K562 (cell line): ENCODE data around the gene HLA-DMB. TPM values are rescaled to one million over a fixed set of nuclear protein-coding genes. Genes with fewer than 3 reads are reported as not detected.

Source experiments
- ARID2 ChIP-seq: fragments of 450-650 bp; IDR thresholded peaks from 2 replicates; pipeline ENCODE4 v1.6.1; 2017; ENCODE audit warnings: antibody characterized with exemption, mild to moderate bottlenecking
- BACH1 ChIP-seq: fragments of 200-800 bp; sonication (Bioruptor generic); IDR thresholded peaks from 2 replicates; pipeline ENCODE4 v1.6.1; 2016; ENCODE audit warnings: missing genetic modification characterization, missing compliant biosample characterization
- CBX1 ChIP-seq: sonication (generic); IDR thresholded peaks from 2 replicates; pipeline ENCODE4 v1.6.1; 2016; ENCODE audit warnings: antibody characterized with exemption, low read depth, mild to moderate bottlenecking
- DPF2 ChIP-seq: fragments of 450-650 bp; IDR thresholded peaks from 2 replicates; pipeline ENCODE4 v1.6.1; 2016
- EZH2 ChIP-seq: IDR thresholded peaks from 2 replicates; pipeline ENCODE4 v1.6.1; 2012; ENCODE audit warnings: low read depth, mild to moderate bottlenecking, inconsistent platforms, low read length, borderline replicate concordance
- GMEB1 ChIP-seq: fragments of 250-450 bp; sonication (Bioruptor Pico); IDR thresholded peaks from 2 replicates; pipeline ENCODE4 v1.4.0; 2020; ENCODE audit warnings: mild to moderate bottlenecking
- GTF2F1 ChIP-seq: IDR thresholded peaks from 2 replicates; pipeline ENCODE4 v1.6.1; 2011; ENCODE audit warnings: low read depth, low read length, improper control_type of control experiment
- HDAC8 ChIP-seq: fragments of 450-650 bp; IDR thresholded peaks from 2 replicates; pipeline ENCODE4 v1.6.1; 2016; ENCODE audit warnings: mild to moderate bottlenecking, missing genetic modification characterization, moderate library complexity, missing compliant biosample characterization
- ID3 ChIP-seq, 2 experiments: fragments of 250-450 bp in 1 of 2; fragments of 450-650 bp in 1 of 2; sonication (Bioruptor Pico) in 1 of 2; IDR thresholded peaks; 2 replicates each; pipeline versions ENCODE4 v1.6.1 to v1.8.0; 2016 to 2021; ENCODE audit warnings: mild to moderate bottlenecking in 2 of 2, moderate library complexity in 2 of 2, missing compliant biosample characterization in 1 of 2, missing genetic modification characterization in 1 of 2
- LEF1 ChIP-seq: fragments of 450-650 bp; IDR thresholded peaks from 2 replicates; pipeline ENCODE4 v1.6.1; 2016; ENCODE audit warnings: mild to moderate bottlenecking
- MECOM ChIP-seq: fragments of 250-450 bp; sonication (Bioruptor Pico); IDR thresholded peaks from 2 replicates; pipeline ENCODE4 v1.8.0; 2022; ENCODE audit warnings: inconsistent platforms
- MTA2 ChIP-seq: fragments of 450-650 bp; IDR thresholded peaks from 2 replicates; pipeline ENCODE4 v1.6.1; 2016; ENCODE audit warnings: low read depth
- NCOA2 ChIP-seq, 2 experiments: fragments of 450-650 bp; IDR thresholded peaks; 2 replicates each; pipeline ENCODE4 v1.6.1; 2018; ENCODE audit warnings: mild to moderate bottlenecking in 2 of 2, moderate library complexity in 1 of 2; ENCODE audit not compliant: partially characterized antibody in 2 of 2
- POLR2A ChIP-seq: fragments of 450-650 bp; conservative IDR thresholded peaks from 2 replicates; pipeline ENCODE4 v1.6.1; 2016
- RAD21 ChIP-seq, 2 experiments: fragments of 250-450 bp in 1 of 2; fragments of 450-650 bp in 1 of 2; sonication (Bioruptor Pico) in 1 of 2; formaldehyde crosslinking in 1 of 2; IDR thresholded peaks in 1 of 2; conservative IDR thresholded peaks in 1 of 2; 2 replicates each; pipeline versions ENCODE4 v1.4.0 to v1.8.0; 2020 to 2022; ENCODE audit warnings: mild to moderate bottlenecking in 2 of 2, moderate library complexity in 1 of 2
- SRF ChIP-seq, 2 experiments: fragments of 250-450, 450-650 bp in 1 of 2; sonication (Bioruptor Pico) in 1 of 2; sonication (generic) in 1 of 2; formaldehyde crosslinking; IDR thresholded peaks; 2 replicates each; pipeline versions ENCODE4 v1.5.0 to v1.5.1; 2020 to 2022; ENCODE audit warnings: mild to moderate bottlenecking in 1 of 2, missing genetic modification reagents in 1 of 2
- SRSF1 ChIP-seq: fragments of 200-400 bp; formaldehyde crosslinking; IDR thresholded peaks from 2 replicates; pipeline ENCODE4 v1.6.1; 2017; ENCODE audit warnings: mild to moderate bottlenecking, low read depth, low read length, moderate library complexity
- STAT5A ChIP-seq: IDR thresholded peaks from 2 replicates; pipeline ENCODE4 v1.6.1; 2012; ENCODE audit warnings: low read length, inconsistent platforms, borderline replicate concordance
- TCF7L2 ChIP-seq: fragments of 150-350 bp; IDR thresholded peaks from 2 replicates; pipeline ENCODE4 v1.6.1; 2016; ENCODE audit warnings: low read depth, mild to moderate bottlenecking, low read length, moderate library complexity
- XRCC4 ChIP-seq: IDR thresholded peaks from one replicate; pipeline ENCODE4 v1.6.1; 2011; ENCODE audit not compliant: insufficient read depth, insufficient read length; ENCODE audit errors: extremely low read depth
- ZNF644 ChIP-seq: fragments of 200-800 bp; sonication (Bioruptor generic); IDR thresholded peaks from 2 replicates; pipeline ENCODE4 v1.6.1; 2016; ENCODE audit warnings: low read depth, missing genetic modification characterization, missing compliant biosample characterization
- polyA plus RNA-seq, 8 experiments: library from polyadenylated mRNA; depleted of rRNA in 4 of 8; stranded (reverse) in 5 of 8; unstranded in 3 of 8; fragments of >200 nt; fragmentation: Nextera tagmentation in 2 of 8; fragmentation: Illumina TruSeq in 1 of 8; extraction: Ambion mirVana in 2 of 8; extraction: Trizol in 1 of 8; gene quantifications; 2 replicates each; pipeline versions ENCODE4 v1.2.1 to v1.2.3, GENCODE V29; 2011 to 2014; ENCODE audit warnings: inconsistent platforms in 1 of 8, missing spikeins in 1 of 8
- total RNA-seq, 7 experiments: library from RNA; depleted of rRNA in 6 of 7; stranded (reverse); fragments of >200 nt in 6 of 7; fragmentation: Illumina TruSeq in 2 of 7; extraction: Trizol in 2 of 7; gene quantifications; 2 replicates each; pipeline versions ENCODE4 v1.2.1 to v1.2.3, GENCODE V29; 2011 to 2021; ENCODE audit warnings: low replicate concordance in 1 of 7
- TF ChIP-seq, protein P1 (sequence below): fragments of 200-800 bp; sonication (Bioruptor generic); IDR thresholded peaks from 2 replicates; pipeline ENCODE4 v1.6.1; 2017; ENCODE audit warnings: missing genetic modification characterization, missing compliant biosample characterization
- TF ChIP-seq, protein P2 (sequence below): fragments of 450-650 bp; formaldehyde crosslinking; IDR thresholded peaks from 2 replicates; pipeline ENCODE4 v1.4.0; 2020; ENCODE audit warnings: mild to moderate bottlenecking, moderate library complexity

Gene HLA-DMB
- total and polyA plus RNA-seq, 9 of the 15 experiments (the other 6 are each of a cell fraction or from before 2014, with no cell fraction given), result 0.38 TPM; not detected in 8

- TF ChIP-seq BACH1 (peak; percentile 7; the same call in 1 of the 2 replicates), RAD21 (CRISPR knock-in tag; conservative IDR thresholded peaks at IDR 0.05 in 1 of 2, IDR thresholded peaks at IDR 0.05 in 1 of 2) (peak in 1 of 2 experiments; percentile 11; a peak in 1 of 4 replicates), SRF (CRISPR knock-in tag; IDR thresholded peaks at IDR 0.05) (peak in 1 of 2 experiments; percentile 41; a peak in 2 of 4 replicates), POLR2A (peak; percentile 100), NCOA2 (IDR thresholded peaks at IDR 0.05; ENCODE audit: partially characterized antibody in 2 of 2) (no peak), ARID2 (no peak), EZH2 (no peak), LEF1 (peak; percentile 13; the same call in 1 of the 2 replicates), GMEB1 (peak; percentile 60; the same call in 1 of the 2 replicates), ZNF644 (tag) (peak; percentile 91), TCF7L2 (0 out of 2 replicates have a peak, but pooled peaks have one; percentile 24), MECOM (CRISPR knock-in tag) (no peak; the same call in 1 of the 2 replicates), MTA2 (no peak), CBX1 (peak; percentile 96), GTF2F1 (peak; percentile 99), ID3 (CRISPR knock-in tag; IDR thresholded peaks at IDR 0.05) (no peak), ID3 (tag; IDR thresholded peaks at IDR 0.05) (peak; percentile 74; the same call in 1 of the 2 replicates), STAT5A (peak; percentile 1; the same call in 1 of the 2 replicates), DPF2 (peak; percentile 64; the same call in 1 of the 2 replicates), XRCC4 (no peak), SRSF1 (peak; percentile 75; the same call in 1 of the 2 replicates), HDAC8 (tag) (peak; percentile 48; the same call in 1 of the 2 replicates)
- TF ChIP-seq, protein P1, sequence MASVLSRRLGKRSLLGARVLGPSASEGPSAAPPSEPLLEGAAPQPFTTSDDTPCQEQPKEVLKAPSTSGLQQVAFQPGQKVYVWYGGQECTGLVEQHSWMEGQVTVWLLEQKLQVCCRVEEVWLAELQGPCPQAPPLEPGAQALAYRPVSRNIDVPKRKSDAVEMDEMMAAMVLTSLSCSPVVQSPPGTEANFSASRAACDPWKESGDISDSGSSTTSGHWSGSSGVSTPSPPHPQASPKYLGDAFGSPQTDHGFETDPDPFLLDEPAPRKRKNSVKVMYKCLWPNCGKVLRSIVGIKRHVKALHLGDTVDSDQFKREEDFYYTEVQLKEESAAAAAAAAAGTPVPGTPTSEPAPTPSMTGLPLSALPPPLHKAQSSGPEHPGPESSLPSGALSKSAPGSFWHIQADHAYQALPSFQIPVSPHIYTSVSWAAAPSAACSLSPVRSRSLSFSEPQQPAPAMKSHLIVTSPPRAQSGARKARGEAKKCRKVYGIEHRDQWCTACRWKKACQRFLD (CRISPR knock-in tag), result no peak
- TF ChIP-seq, protein P2, sequence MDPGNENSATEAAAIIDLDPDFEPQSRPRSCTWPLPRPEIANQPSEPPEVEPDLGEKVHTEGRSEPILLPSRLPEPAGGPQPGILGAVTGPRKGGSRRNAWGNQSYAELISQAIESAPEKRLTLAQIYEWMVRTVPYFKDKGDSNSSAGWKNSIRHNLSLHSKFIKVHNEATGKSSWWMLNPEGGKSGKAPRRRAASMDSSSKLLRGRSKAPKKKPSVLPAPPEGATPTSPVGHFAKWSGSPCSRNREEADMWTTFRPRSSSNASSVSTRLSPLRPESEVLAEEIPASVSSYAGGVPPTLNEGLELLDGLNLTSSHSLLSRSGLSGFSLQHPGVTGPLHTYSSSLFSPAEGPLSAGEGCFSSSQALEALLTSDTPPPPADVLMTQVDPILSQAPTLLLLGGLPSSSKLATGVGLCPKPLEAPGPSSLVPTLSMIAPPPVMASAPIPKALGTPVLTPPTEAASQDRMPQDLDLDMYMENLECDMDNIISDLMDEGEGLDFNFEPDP, result peak; percentile 82
Observed at GRCh38 chr6:32971581-32972352, 30.9 kb upstream of the HLA-DMB start (continued).
